GM20000 (cell line): Measurements from ENCODE around the gene SHE.
"Not testable (repeated sequence)": the region's sequence is repeated elsewhere in the genome, so short reads cannot be mapped to it uniquely, and the experiment has no call there.

Experiments
- DNase-seq: peaks from one replicate; pipeline ENCODE4 v3.0.0; 2012; ENCODE audit warnings: low spot score
- TF ChIP-seq, protein P1 (sequence below): IDR thresholded peaks from 2 replicates; pipeline ENCODE4 v1.5.1; 2012; ENCODE audit warnings: mild to moderate bottlenecking, control low read depth; ENCODE audit errors: extremely low read depth, missing control alignments

Gene SHE

DNA sequence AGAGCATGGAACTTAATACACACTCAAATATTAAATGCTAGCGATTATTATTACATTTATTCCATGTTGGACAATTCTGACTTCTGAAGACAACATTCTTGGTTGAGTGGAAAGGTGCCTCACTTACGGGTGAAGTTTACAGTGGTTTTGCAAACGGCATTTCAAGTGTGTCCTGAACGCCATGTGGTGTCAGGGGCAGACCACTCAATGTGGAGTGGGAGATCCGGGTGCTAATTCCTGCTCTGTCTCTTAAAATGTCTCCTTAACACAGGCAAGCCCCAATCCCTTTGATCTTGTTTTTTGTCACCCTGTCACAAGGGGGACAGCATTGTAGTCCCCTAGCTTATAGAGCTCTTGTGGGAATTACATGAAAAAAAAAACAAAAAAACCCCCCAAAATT, 5.8 kb downstream of the SHE start:
- TF ChIP-seq, protein P1, sequence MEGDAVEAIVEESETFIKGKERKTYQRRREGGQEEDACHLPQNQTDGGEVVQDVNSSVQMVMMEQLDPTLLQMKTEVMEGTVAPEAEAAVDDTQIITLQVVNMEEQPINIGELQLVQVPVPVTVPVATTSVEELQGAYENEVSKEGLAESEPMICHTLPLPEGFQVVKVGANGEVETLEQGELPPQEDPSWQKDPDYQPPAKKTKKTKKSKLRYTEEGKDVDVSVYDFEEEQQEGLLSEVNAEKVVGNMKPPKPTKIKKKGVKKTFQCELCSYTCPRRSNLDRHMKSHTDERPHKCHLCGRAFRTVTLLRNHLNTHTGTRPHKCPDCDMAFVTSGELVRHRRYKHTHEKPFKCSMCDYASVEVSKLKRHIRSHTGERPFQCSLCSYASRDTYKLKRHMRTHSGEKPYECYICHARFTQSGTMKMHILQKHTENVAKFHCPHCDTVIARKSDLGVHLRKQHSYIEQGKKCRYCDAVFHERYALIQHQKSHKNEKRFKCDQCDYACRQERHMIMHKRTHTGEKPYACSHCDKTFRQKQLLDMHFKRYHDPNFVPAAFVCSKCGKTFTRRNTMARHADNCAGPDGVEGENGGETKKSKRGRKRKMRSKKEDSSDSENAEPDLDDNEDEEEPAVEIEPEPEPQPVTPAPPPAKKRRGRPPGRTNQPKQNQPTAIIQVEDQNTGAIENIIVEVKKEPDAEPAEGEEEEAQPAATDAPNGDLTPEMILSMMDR: no peak
- DNase-seq: no peak

DNA sequence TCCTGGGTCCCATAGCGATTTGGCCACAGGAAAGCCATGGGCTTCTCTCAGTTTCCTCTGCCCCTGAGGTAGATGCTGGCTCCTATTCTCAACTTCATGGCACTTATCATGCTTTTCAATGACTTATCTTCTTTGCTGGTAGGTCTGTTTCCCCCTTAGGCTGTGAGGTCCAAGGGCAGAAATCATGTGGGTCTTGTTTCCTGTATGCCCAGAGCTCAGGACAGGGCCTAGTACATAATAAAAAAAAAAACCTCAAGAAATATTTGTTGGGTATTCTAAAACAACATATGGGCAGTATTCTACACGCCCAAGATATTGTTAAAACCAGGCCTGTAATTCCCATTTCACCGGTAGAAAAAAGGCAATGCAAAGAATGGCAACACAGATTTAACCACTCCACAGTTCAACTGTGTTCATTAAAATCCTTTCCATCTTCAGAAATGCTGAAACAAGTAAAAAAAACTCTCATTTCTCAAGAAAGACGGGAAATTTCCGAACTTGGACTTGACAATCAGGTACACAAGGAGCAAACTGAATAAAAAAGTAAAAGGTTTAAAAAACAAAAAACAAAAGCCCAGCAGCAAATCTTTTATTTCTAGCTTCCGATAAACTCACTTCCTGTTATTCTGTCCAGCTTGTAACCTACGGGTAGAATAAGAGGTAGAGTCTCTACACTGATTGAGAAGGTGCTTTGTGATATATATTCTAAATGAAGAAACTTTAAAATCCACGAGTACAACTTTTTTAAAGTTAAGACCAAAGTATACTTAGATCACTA, 6.5 kb downstream of the SHE start:
- no peak for DNase-seq
- TF ChIP-seq, protein P1: no peak

DNA sequence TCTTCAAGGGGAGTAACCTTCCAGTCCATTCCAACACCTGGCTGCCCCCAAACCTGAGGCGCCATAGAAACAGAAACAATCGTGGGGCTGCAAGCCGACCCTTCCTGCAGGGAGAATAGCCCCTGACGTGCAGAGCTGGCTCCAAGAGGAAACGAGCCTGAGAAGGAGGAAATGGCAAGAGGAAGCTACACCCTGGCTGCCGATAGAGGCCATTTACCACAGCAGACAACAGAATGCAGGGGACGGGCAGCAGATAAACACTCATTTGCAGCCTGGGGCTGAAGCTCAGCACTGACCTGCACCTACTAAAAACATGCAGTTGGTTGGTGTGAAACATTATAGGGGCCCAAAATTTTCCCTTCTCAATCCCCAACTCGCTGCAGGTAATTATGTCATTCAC, 8.9 kb downstream of the SHE start:
- peak; percentile 56 for DNase-seq

DNA sequence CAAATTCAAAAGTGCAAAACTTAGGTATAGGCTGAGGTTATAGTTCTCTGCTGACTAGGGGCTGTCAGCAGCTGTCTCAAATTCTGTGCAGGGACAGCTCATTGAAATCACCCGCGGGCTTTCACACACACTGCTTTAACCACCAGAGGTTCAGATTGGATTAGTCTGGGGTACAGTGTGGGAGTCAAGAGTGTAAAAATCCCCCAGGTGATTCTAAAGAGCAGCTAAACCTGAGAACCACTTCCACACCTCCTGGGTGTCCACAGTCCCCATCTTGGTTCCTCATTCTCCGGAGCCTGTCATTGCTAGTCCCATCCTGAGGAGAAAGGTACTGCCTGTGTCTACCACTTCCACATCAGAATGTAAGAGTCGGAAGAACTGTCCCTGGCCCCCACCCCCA, 10.1 kb downstream of the SHE start:
- TF ChIP-seq, protein P1: no peak
- peak; percentile 50 for DNase-seq

More for the DNA sequence above, 8.9 kb downstream of the SHE start:
- TF ChIP-seq, protein P1: no peak

DNA sequence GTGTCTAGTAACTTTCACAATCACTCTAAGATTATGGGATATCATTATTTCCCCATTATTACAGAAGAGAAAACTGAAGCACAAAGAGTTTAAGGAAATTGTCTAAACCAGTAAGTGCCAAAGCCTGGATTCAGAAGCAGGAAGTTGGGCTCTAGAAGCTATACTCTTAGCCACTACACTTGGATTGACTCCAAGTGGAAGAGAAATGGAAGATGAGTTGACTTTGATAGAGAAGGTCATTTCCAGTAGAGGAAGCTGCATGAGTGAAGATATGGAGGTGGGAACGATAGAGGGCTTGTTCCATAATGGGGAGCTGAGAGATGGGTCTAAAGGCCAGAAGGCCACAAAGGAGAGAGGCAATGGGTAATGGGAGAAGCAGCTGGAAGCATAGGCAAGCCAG, 11.9 kb downstream of the SHE start:
- no peak for DNase-seq
- TF ChIP-seq, protein P1: no peak

DNA sequence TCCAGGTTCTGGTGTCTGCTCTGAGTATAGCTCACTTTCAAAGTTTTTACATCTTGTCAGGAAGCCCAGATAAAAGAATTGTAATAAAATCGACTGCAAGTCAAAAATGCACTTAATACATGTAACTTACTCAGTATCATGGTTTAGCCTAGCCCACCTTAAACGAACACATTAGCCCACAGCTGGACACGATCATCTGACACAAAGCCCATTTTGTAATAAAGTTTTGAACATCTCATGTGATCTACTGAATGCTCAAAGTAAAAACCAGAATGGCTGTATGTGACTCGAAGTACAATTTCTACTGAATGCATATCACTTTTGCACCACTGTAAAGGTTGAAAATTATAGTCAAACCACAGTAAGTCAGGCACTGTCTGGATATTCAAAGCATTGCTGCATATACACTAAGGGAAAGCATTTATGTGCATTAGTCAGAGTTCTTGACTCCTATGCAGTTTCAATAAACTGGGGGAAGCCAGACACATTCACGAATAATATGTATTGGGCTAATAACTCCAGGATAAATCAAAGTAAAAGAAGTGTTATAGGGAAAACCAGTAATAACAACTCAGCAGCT, 12.4 kb downstream of the SHE start:
- DNase-seq: no peak
- TF ChIP-seq, protein P1: no peak

DNA sequence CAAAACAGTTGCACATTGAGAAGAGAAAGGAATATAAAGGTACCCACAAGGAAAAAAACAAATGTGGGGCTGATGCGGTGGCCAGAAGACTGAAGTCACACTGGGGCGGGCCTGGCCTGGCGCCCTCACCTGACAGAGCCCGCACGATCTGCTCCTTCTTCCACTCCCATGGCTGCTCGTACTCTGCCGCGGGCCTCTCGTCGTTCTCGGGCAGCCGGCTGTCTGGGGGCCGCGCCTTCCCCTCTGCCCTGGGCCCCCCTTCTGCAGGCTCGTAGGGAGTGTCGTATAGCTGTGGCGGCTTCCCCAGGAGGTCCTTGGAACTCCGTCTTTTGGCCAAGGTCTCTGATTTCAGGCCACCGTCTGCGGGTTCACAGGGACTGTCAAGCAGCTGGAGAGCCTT, 13.3 kb downstream of the SHE start:
- TF ChIP-seq, protein P1: no peak
- DNase-seq: no peak

DNA sequence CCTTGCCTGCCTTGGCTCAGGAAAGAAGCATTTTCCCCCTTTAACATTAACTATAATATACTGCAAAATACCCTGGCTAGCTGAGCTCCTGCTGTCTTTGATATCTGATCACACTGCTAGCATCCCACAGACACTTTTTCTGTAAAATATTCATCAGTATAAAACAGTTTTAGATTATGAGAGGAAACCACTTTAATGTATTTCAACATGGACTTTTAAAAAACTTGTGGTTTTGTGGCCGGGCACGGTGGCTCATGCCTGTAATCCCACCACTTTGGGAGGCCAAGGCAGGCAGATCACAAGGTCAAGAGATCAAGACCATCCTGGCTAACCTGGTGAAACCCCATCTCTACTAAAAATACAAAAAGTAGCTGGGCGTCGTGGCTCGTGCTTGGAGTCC, 15.5 kb downstream of the SHE start:
- DNase-seq: not testable (repeated sequence)
